Measurements from ENCODE around the gene SYN1.

- TF ChIP-seq EZH2 (IDR thresholded peaks at IDR 0.05; ENCODE audit: low read length) (no peak), CTCF (optimal IDR thresholded peaks at IDR 0.05 in 1 of 3, IDR thresholded peaks at IDR 0.05 in 1 of 3, conservative IDR thresholded peaks at IDR 0.05 in 1 of 3; ENCODE audit: extremely low read depth in 1 of 3, insufficient read depth in 2 of 3, low read length in 3 of 3) (no peak)
Observed at GRCh38 chrX:47607091-47607490, 12.6 kb downstream of the SYN1 start.
